ENCODE results near the gene KASH5.

DNA sequence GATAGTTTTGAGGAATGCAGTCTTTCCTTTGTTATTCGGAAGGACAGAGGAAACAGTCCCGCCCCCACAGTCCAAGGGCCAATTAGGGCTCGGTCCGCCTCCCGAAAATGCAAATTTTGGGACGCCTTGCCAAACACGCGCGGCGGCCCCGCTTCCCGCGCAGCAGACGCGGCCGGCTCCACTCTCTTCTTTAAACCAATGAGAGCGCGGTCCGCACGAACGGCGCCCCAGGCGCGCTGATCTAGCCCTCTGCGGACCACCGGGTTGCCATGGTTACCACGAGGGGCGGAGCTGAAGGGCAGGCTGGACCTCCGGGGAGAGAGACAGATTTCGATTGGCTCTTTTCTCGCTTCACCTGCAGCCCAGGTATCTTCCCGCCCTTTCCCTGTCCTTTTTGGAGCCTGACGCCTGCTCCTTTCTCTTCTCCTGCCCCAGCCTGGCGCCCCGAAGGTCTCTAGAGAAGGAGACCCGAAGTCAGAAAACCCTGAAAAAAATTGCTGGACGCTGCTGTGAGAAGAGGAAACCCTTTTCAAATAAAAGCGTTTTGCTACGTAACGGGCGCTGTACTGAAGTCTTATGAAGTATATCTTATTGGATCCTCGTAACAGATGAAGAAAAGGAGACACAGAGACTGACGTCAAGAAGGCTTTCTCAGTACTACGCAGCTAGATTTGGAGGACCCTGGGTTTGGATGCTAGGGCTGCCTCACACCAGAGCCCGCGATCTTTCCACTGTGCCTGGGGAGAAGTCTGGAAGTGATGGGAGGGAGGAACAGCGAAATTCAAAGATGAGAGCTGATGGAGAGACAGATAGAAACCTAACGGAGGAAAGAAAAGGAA is 33.2 kb downstream of the KASH5 start:
- TF ChIP-seq POLR2AphosphoS5 (IDR thresholded peaks at IDR 0.05; ENCODE audit: low read depth), result no peak
- TF ChIP-seq, protein P1, sequence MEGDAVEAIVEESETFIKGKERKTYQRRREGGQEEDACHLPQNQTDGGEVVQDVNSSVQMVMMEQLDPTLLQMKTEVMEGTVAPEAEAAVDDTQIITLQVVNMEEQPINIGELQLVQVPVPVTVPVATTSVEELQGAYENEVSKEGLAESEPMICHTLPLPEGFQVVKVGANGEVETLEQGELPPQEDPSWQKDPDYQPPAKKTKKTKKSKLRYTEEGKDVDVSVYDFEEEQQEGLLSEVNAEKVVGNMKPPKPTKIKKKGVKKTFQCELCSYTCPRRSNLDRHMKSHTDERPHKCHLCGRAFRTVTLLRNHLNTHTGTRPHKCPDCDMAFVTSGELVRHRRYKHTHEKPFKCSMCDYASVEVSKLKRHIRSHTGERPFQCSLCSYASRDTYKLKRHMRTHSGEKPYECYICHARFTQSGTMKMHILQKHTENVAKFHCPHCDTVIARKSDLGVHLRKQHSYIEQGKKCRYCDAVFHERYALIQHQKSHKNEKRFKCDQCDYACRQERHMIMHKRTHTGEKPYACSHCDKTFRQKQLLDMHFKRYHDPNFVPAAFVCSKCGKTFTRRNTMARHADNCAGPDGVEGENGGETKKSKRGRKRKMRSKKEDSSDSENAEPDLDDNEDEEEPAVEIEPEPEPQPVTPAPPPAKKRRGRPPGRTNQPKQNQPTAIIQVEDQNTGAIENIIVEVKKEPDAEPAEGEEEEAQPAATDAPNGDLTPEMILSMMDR (IDR thresholded peaks at IDR 0.05; ENCODE audit: insufficient read depth, low read length), result no peak
